ENCODE data around the gene FOXJ3. TPM values are rescaled to one million over a fixed set of nuclear protein-coding genes. Genes with fewer than 3 reads are reported as not detected.

The FOXJ3 gene
- total and polyA plus RNA-seq, 4 donors = 5.3 to 16.8 (median 12.4) TPM

GRCh38 chr1:42340901-42341300 lies 5.9 kb upstream of the FOXJ3 start:
- WGBS = 98% methylated on average over 1 of the region's 1 CpG

GRCh38 chr1:42340093-42340492 lies 5.1 kb upstream of the FOXJ3 start:
- H3K9me3 ChIP-seq (ENCODE audit: control insufficient read depth in 4 of 4, low read length in 3 of 4) = no peaks in the 10 kb centered on the region
- no peak overlapping the region for H3K4me3 ChIP-seq (ENCODE audit: low read depth in 1 of 3, low read length in 3 of 3)
- no peak for DNase-seq (ENCODE audit: low spot score)
- H3K27me3 ChIP-seq (ENCODE audit: control insufficient read depth in 4 of 4, insufficient read depth in 4 of 4, low read length in 3 of 4) = no peaks in the 10 kb centered on the region
- WGBS = 52% methylated on average over 2 of the region's 2 CpGs
- H3K4me1 ChIP-seq (ENCODE audit: control insufficient read depth in 4 of 4, insufficient read depth in 4 of 4, low read length in 3 of 4) = peaks cover 0 to 13% (median 8%) of the 10 kb centered on the region in 4 donors
- no peak overlapping the region for H3K27ac ChIP-seq (ENCODE audit: low read depth in 1 of 2, low read length in 2 of 2)
- no peak overlapping the region for H3K9ac ChIP-seq (ENCODE audit: low read depth in 1 of 2, low read length in 2 of 2)
- TF ChIP-seq CTCF (IDR thresholded peaks at IDR 0.05; ENCODE audit: low read depth, low read length, missing input control) (no peak), JUND (IDR thresholded peaks at IDR 0.05) (peak in 1 of 2 donors; percentile 20)
- H3K36me3 ChIP-seq (ENCODE audit: control insufficient read depth in 4 of 4, insufficient read depth in 3 of 4, low read depth in 1 of 4, low read length in 3 of 4) = no peaks in the 10 kb centered on the region

More at GRCh38 chr1:42340901-42341300, 5.9 kb upstream of the FOXJ3 start:
- TF ChIP-seq REST (IDR thresholded peaks at IDR 0.05) (no peak), RXRA (IDR thresholded peaks at IDR 0.05) (no peak), RAD21 (IDR thresholded peaks at IDR 0.05) (no peak), ZBTB33 (IDR thresholded peaks at IDR 0.05) (no peak), ATF3 (IDR thresholded peaks at IDR 0.05) (no peak), JUND (IDR thresholded peaks at IDR 0.05) (no peak)
- no peak for DNase-seq (ENCODE audit: low spot score)
- Histone ChIP-seq H3K4me3 (ENCODE audit: low read depth in 1 of 3, low read length in 3 of 3) (no peak overlapping the region), H3K9ac (ENCODE audit: low read depth in 1 of 2, low read length in 2 of 2) (no peak overlapping the region), H3K9me3 (ENCODE audit: control insufficient read depth in 4 of 4, low read length in 3 of 4) (no peaks in the 10 kb centered on the region), H3K27ac (ENCODE audit: low read depth in 1 of 2, low read length in 2 of 2) (no peak overlapping the region), H3K36me3 (ENCODE audit: control insufficient read depth in 4 of 4, insufficient read depth in 3 of 4, low read depth in 1 of 4, low read length in 3 of 4) (no peaks in the 10 kb centered on the region), H3K27me3 (ENCODE audit: control insufficient read depth in 4 of 4, insufficient read depth in 4 of 4, low read length in 3 of 4) (no peaks in the 10 kb centered on the region), H3K4me1 (ENCODE audit: control insufficient read depth in 4 of 4, insufficient read depth in 4 of 4, low read length in 3 of 4) (peaks cover 0 to 12% (median 8%) of the 10 kb centered on the region in 4 donors)

GRCh38 chr1:42336978-42337377 lies 1.9 kb upstream of the FOXJ3 start:
- no peak overlapping the region for H3K4me3 ChIP-seq (ENCODE audit: low read depth in 1 of 3, low read length in 3 of 3)
- H3K4me1 ChIP-seq (ENCODE audit: control insufficient read depth in 4 of 4, insufficient read depth in 4 of 4, low read length in 3 of 4) = peaks cover 9 to 28% (median 18%) of the 10 kb centered on the region in 4 donors
- H3K27ac ChIP-seq (ENCODE audit: low read depth in 1 of 2, low read length in 2 of 2) = no peak overlapping the region
- H3K9ac ChIP-seq (ENCODE audit: low read depth in 1 of 2, low read length in 2 of 2) = no peak overlapping the region
- DNase-seq (ENCODE audit: low spot score) = no peak
- no peaks in the 10 kb centered on the region for H3K27me3 ChIP-seq (ENCODE audit: control insufficient read depth in 4 of 4, insufficient read depth in 4 of 4, low read length in 3 of 4)
- no peak for TF ChIP-seq FOXA2 (IDR thresholded peaks at IDR 0.05)
- no peak for TF ChIP-seq REST (IDR thresholded peaks at IDR 0.05)
- TF ChIP-seq FOXA1 (IDR thresholded peaks at IDR 0.05) = no peak
- H3K9me3 ChIP-seq (ENCODE audit: control insufficient read depth in 4 of 4, low read length in 3 of 4) = no peaks in the 10 kb centered on the region
- H3K36me3 ChIP-seq (ENCODE audit: control insufficient read depth in 4 of 4, insufficient read depth in 3 of 4, low read depth in 1 of 4, low read length in 3 of 4) = no peaks in the 10 kb centered on the region
- WGBS = 88% methylated on average over 6 of the region's 6 CpGs
